Hypothalamus (tissue), 51 donors: Measurements from ENCODE around the gene SLC25A43.
"Not testable (repeated sequence)": the region's sequence is repeated elsewhere in the genome, so short reads cannot be mapped to it uniquely, and the experiment has no call there.

Experiments
- DNase-seq, 51 donors: peaks; one replicate each; lab custom pipeline; 2025; lab: John Stamatoyannopoulos, UW

SLC25A43 gene

GRCh38 chrX:119467433-119467832 lies 68.3 kb downstream of the SLC25A43 start:
- DNase-seq, result no peak

- DNase-seq, result peak; percentile 10 to 85 (median 68)
Measured at GRCh38 chrX:119467842-119468550, 68.9 kb downstream of the SLC25A43 start, which contains the start of gene SLC25A5. Gene SLC25A5, plus strand, starts transcription at chrX:119468444. Its CDS starts 72 bp downstream, at chrX:119468516.

- peak in 50 of 51 donors; percentile 2 to 83 (median 61) for DNase-seq
Measured at GRCh38 chrX:119468551-119469312, 69.6 kb downstream of the SLC25A43 start.

- DNase-seq, result no peak
Measured at GRCh38 chrX:119469313-119469635, 70.1 kb downstream of the SLC25A43 start.

GRCh38 chrX:119474615-119475388 lies 75.7 kb downstream of the SLC25A43 start:
- no peak for DNase-seq

GRCh38 chrX:119475389-119476101 lies 76.4 kb downstream of the SLC25A43 start:
- DNase-seq, result no peak

GRCh38 chrX:119477812-119478232 lies 78.7 kb downstream of the SLC25A43 start:
- no peak for DNase-seq

GRCh38 chrX:119478504-119478903 lies 79.4 kb downstream of the SLC25A43 start:
- no peak for DNase-seq

- no peak for DNase-seq
Measured at GRCh38 chrX:119479845-119480244, 80.7 kb downstream of the SLC25A43 start.

- peak in 3 of 51 donors; percentile 1 for DNase-seq
Measured at GRCh38 chrX:119481323-119481801, 82.2 kb downstream of the SLC25A43 start.

- DNase-seq, result no peak
Measured at GRCh38 chrX:119482041-119482440, 82.9 kb downstream of the SLC25A43 start.

GRCh38 chrX:119482481-119483480 lies 83.6 kb downstream of the SLC25A43 start:
- peak in 44 of 51 donors; percentile 0 to 63 (median 24) for DNase-seq

- DNase-seq, result no peak
Measured at GRCh38 chrX:119486745-119487144, 87.6 kb downstream of the SLC25A43 start.

GRCh38 chrX:119487766-119488165 lies 88.6 kb downstream of the SLC25A43 start:
- not testable (repeated sequence) for DNase-seq

- DNase-seq, result peak in 21 of 51 donors; percentile 0 to 29 (median 11)
Measured at GRCh38 chrX:119488749-119489148, 89.6 kb downstream of the SLC25A43 start.

GRCh38 chrX:119489212-119490074 lies 90.3 kb downstream of the SLC25A43 start:
- no peak for DNase-seq

- no peak for DNase-seq
Measured at GRCh38 chrX:119492463-119492862, 93.3 kb downstream of the SLC25A43 start.
